ENCODE results near the gene EBF3. TPM values are rescaled to one million over a fixed set of nuclear protein-coding genes. Genes with fewer than 3 reads are reported as not detected.

EBF3 gene
- total and polyA plus RNA-seq, 2 experiments from 2014 or later, result 0.27 to 0.49 TPM

- Mint-ChIP-seq H3K36me3 (ENCODE audit: low read depth) (no peaks in the 10 kb centered on the region; the same call in 2 of the 3 replicates), H3K4me1 (peaks cover 51% of the 10 kb centered on the region), H3K4me3 (no peak overlapping the region), H3K27ac (no peak overlapping the region), H3K27me3 (ENCODE audit: insufficient read depth, low read depth, poor library complexity) (peaks cover 18% of the 10 kb centered on the region), H3K9me3 (no peaks in the 10 kb centered on the region)
- ATAC-seq, result no peak
- H3K36me3 ChIP-seq (ENCODE audit: insufficient read depth), result no peaks in the 10 kb centered on the region
- no peak for TF ChIP-seq STAT1 (IDR thresholded peaks at IDR 0.05; ENCODE audit: unreplicated experiment)
- no peak for TF ChIP-seq ZNF462 (CRISPR knock-in tag; IDR thresholded peaks at IDR 0.05)
- no peak for TF ChIP-seq ZNF331 (CRISPR knock-in tag; IDR thresholded peaks at IDR 0.05; ENCODE audit: low read depth)
- TF ChIP-seq EZH2 (IDR thresholded peaks at IDR 0.05; ENCODE audit: low read depth, unreplicated experiment), result no peak
- TF ChIP-seq NANOG (IDR thresholded peaks at IDR 0.05; ENCODE audit: borderline replicate concordance), result no peak
- no peak for TF ChIP-seq EZH2phosphoT487 (IDR thresholded peaks at IDR 0.05; ENCODE audit: unreplicated experiment)
- TF ChIP-seq ETS1 (IDR thresholded peaks at IDR 0.05), result no peak
- no peak for TF ChIP-seq REST (IDR thresholded peaks at IDR 0.05; ENCODE audit: unreplicated experiment)
- TF ChIP-seq CREB1 (CRISPR knock-in tag; IDR thresholded peaks at IDR 0.05; ENCODE audit: low read depth), result no peak
- TF ChIP-seq JUNB (IDR thresholded peaks at IDR 0.05; ENCODE audit: unreplicated experiment), result no peak
- no peak for TF ChIP-seq POLR2AphosphoS5 (IDR thresholded peaks at IDR 0.05; ENCODE audit: low read depth)
- no peak for TF ChIP-seq ZNF114 (CRISPR knock-in tag; IDR thresholded peaks at IDR 0.05)
- TF ChIP-seq CTCF (conservative IDR thresholded peaks at IDR 0.05; ENCODE audit: low read depth in 2 of 2), result no peak
- H3K4me3 ChIP-seq, result no peak overlapping the region
- H3F3A ChIP-seq (replicated peaks; ENCODE audit: low read depth), result no peaks in the 10 kb centered on the region
- H3K9me2 ChIP-seq (ENCODE audit: insufficient read depth), result no peaks in the 10 kb centered on the region
- no peak overlapping the region for H3K27ac ChIP-seq (ENCODE audit: low read depth)
- H3K27me3 ChIP-seq (ENCODE audit: insufficient read depth), result no peaks in the 10 kb centered on the region
- no peaks in the 10 kb centered on the region for H3K79me2 ChIP-seq (replicated peaks; ENCODE audit: insufficient read depth)
- no peaks in the 10 kb centered on the region for H4K20me1 ChIP-seq (replicated peaks; ENCODE audit: insufficient read depth)
- H3K4me2 ChIP-seq, result no peak overlapping the region
- no peak for DNase-seq (ENCODE audit: low spot score)
- H2AFZ ChIP-seq, result no peak overlapping the region
- H3K4me1 ChIP-seq (ENCODE audit: insufficient read depth), result peaks cover 35% of the 10 kb centered on the region
Observed at GRCh38 chr10:129871966-129872365, 92.1 kb downstream of the EBF3 start.
